NCI-H526 (cell line): ENCODE measurements around the gene QRFPR.
A peak's percentile ranks its signal among the peaks of the same experiment; 100 is the strongest.
"Not testable (repeated sequence)": the region's sequence is repeated elsewhere in the genome, so short reads cannot be mapped to it uniquely, and the experiment has no call there.

ENCODE experiments used
- DNase-seq, 2 experiments: peaks; one replicate each; lab custom pipeline; 2025; lab: John Stamatoyannopoulos, UW

Gene QRFPR

DNA sequence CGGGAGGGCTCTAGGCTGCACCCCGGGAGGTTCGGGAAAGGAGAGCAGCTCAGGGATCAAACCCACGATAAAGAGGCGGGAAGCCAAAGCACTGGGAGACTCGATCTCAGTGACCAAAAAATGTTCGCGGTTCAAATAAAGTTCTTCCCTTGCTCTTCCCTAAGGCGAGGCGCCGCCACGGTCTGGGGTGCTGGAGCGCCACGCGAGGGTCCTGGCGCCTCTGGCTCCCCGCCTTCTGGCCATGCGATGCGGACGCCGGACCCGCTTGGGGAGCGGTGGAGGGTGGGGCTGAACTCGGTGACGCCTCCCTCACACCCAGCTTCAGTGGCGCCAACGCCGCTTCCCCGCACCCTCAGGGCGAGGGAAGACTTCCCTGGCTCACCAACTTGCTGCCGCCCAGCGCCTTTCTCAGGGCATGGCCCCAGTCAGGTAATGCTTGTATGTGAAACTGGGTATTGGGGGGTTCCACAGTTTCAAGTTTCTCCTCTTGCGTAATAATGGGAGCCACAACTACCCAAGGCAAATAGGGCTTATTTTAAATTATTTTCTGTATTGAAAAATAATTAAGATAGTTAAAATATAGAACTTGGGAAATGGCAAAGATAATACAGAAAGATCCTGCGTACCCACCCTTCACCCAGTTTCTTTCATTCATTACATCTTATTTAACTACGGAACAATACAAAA lies at the start of gene QRFPR:
TSS of gene QRFPR (minus strand) at position 243 of the 687 bp plus-strand sequence. CDS start 371 bp downstream, outside the sequence.
- no peak for DNase-seq

DNA sequence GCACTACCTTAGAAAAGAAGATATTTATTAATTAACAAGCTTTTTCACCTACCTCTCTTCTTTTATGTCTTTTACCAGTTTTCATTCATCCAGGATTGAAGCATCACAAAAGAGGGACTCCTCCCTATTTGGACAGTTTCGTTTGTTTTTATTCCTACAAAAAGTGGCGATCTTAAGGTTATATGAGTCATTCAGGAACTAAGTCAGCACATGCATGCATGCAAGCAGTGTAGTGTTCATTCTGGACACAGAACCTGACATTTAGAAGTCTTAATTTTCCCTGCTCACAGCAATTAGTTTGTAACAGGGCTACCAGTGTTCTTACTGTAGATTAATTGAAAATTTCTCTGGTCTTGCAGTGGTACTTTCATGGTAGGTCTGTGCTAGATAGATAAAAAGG lies 47.9 kb upstream of the QRFPR start:
- DNase-seq = no peak

GRCh38 chr4:121421594-121421993 lies 40.8 kb upstream of the QRFPR start:
- no peak for DNase-seq

DNA sequence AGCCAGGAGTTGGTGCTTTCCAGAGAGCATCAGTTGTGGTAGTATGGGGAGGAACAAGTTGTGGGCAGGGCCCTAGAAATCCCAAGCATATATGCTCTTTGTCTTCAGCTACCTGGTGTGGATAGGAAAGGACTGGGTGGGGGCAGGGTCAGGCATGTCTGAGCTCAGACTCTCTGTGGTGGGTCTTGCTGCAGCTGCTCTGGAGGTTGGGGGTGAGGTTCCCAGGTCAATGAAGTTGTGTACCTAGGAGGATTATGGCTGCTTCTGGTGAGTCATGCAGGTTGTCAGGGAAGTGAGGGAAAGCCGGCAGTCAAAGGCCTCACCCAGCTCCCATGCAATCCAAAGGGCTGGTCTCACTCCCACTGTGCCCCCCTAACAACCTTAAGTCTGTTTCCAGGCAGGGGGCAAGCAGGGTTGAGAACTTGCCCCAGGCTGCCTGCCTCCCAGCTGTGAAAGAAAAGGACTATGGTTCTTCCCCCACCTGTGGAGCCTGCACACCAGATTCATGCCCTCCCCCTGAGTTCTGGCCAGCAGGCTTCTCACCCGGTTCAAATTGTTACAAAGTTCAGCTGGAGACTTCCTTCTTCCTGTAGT lies 30.4 kb upstream of the QRFPR start:
- DNase-seq = no peak

- not testable (repeated sequence) for DNase-seq
Measured at GRCh38 chr4:121408567-121408966, 27.7 kb upstream of the QRFPR start.

DNA sequence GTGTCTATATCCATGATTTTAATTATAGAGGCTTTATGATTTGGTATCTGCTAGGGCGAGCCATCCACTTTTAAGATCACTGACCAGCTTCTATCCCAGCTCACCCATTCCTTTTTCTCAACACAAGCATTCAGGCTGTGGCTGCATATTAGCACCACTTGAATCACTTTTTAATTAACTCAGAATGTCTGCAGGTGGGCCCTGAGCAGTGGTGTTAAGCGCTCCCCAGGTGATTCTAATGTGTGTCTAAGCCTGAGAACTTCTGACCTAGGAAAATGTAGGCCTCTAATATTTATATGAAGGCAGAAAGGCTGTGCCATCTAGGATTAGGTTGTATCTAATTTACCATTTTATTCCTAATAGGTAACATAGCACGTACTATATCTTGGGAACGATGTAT lies 19.8 kb upstream of the QRFPR start:
- no peak for DNase-seq

DNA sequence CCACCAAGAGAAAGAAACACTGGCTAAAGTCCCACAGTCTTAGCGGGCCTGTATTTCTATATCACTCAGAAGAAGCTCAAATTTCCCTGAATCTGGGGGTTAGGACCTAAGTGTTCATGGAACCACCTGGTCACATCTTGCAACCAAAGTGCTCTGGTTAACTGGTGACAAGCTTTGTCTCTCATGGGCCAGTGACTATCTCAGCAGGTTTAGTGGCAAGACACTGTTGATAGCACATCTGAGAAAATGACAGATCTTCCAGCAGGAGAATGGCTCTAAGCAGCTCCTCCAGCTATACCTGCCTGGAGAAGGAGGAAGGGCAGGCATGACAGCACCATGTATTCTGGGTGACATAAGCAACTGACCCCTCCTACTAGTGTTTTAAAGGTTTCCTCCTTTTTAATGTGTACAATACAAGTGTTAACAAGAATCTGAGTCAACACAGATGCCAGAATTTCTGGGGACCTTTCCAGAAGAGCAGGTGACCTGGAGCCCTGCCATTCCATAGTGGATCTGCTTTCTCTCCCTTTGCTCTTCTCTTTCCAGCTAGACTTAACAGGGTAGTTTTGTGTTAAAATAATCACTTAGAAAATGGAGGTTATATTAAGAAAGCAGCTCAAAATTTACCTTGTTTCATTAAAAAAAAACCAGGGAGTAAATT lies 17.3 kb upstream of the QRFPR start:
- DNase-seq = no peak

GRCh38 chr4:121397434-121397833 lies 16.6 kb upstream of the QRFPR start:
- DNase-seq = no peak

- no peak for DNase-seq
Measured at GRCh38 chr4:121392426-121393086, 11.7 kb upstream of the QRFPR start.

GRCh38 chr4:121390335-121390734 lies 9.5 kb upstream of the QRFPR start:
- DNase-seq = no peak

DNA sequence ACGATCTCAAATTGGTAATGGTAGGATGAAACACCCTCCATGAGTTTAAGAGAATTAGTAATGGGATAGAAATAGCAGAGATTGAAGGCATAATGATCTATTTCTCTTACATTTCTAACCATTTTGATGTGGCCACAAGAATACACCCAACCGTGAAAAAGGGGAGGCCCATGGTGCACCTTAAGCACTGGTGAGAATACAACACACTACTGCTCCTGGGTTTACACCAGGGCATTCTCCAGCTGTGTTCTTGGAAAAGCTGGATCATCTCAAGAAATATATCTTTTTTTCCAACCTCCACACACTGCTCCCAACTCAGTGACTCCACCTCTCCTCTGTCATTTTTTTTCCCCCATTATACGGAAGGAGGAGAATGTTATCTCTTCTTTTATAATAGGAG lies 1.5 kb downstream of the QRFPR start:
- no peak for DNase-seq

GRCh38 chr4:121377076-121377475 lies 3.7 kb downstream of the QRFPR start:
- DNase-seq = no peak

DNA sequence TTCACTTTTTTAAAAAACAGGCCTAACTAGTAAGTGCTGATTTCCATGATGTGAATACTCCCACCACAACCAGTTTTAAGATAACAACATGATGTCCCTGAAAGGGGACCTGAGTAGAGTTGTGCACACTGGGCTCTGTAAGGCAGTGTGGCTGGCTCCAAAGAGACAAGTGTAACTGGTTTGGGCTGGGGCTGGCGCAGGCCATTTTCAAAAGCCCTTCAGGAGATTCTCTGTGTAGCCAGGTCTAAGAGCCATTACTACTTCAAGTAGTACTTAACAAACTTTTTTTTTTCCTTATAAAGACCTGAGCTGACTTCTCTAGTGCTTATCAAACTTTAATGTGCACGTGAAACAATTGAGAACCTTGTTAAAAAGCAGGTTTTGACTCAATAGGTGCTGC lies 4.3 kb downstream of the QRFPR start:
- DNase-seq = no peak

- DNase-seq = no peak
Measured at GRCh38 chr4:121376097-121376496, 4.7 kb downstream of the QRFPR start.

GRCh38 chr4:121375262-121375661 lies 5.6 kb downstream of the QRFPR start:
- no peak for DNase-seq

DNA sequence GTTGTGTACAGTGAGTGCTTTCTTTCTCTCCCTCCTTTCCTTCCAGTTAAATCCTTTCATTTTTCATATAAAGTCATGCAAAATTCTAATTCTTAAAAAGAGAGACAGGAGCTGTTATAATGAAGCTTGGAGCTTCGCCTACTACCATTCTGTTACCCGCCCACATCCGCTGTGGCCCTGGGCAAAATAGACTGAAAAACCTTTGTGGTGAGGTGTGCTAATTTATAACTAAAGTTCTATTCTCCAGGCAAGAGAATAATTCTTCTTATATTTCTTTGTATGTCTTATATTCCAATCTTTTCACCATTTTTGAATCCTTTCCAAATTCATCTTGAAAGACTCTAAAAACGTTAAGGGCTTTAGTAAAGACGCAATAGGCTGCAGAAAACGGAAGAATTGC lies 7.0 kb downstream of the QRFPR start:
- no peak for DNase-seq

DNA sequence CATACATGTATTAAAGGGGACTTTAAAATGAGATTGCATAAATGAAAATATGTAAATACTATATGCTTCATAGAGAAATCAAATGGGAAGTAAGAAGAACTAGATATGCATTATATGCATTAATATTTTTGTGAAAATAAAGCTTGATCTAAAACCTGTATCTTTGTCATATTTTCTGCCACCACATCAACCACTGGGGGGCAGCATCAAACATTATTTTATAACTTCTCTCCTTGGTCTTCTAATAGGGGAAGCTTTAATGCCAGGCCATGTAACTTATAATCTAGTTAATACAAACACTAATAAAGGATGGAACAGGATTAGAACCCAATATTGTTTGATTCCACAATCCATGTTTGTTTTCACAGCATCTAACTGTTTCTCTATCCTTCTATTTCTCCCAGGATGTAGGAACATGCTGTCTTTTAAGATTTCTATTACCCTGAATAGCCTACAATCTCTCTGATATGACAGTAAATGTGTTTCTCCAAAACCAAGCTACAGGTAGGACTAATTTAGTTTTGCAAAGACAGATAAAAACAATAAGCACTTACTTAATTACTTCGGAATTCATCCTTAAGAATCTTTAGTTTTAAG lies 10.0 kb downstream of the QRFPR start:
- peak in 1 of 2 experiments; percentile 26 for DNase-seq

GRCh38 chr4:121360495-121360894 lies 20.3 kb downstream of the QRFPR start:
- no peak for DNase-seq

GRCh38 chr4:121358473-121358872 lies 22.3 kb downstream of the QRFPR start:
- DNase-seq = no peak

DNA sequence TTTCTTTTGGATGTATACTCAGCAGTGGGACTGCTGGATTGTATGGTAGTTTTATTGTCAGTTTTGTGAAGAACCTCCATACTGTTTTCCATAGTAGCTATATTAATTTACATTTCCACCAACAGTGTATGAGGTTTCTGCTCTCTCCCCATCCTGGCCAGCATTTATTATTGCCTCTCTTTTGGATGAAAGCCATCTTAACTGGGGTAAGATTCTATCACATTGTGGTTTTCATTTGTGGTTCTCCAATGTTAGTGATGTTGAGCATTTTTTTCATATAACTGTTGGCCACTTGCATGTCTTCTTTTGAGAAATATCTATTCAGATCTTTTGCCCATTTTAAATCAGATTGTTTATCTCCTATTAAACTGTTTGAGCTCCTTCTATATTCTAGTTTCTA lies 27.6 kb downstream of the QRFPR start:
- DNase-seq = no peak

DNA sequence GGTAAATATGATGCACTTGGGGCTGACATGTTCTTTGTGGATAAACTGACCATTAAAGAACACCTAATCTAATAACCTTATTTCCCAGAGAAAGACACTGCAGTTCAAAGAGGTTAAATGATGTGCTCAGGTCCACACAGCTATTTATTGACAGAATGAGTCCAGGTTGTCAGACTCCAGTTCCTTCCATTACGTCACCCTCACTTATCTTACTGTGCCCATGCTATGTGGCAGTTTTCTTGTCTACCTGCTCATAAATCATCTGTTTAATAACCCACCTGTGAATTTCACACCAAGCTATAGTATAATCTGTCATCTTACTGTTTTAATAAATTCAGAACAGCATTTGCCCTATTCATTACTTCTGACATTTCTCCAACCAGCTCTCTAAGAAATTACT lies 36.7 kb downstream of the QRFPR start:
- no peak for DNase-seq

DNA sequence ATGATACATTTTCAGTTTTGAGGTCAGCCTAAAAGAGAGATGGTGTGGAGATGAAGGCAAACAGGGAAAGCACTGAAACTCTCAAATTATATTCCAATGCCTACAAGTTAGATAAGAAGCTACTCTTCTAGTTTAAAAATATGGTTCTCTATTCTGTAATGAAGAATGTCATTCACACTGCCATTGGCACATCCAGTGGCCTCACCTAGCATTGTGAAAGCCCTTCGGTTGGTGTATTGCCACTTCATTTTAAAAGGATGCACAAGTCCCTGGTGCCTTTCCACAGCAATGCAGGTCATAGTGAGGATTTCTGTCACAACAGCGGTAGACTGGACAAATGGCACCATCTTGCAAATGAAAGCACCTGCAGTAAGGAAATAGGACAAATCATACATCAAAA lies 40.6 kb downstream of the QRFPR start:
- no peak for DNase-seq

- no peak for DNase-seq
Measured at GRCh38 chr4:121339824-121340223, 41.0 kb downstream of the QRFPR start.
